Pancreas (tissue), 10 donors: ENCODE results near the gene ARPC4. TPM values are rescaled to one million over a fixed set of nuclear protein-coding genes. Genes with fewer than 3 reads are reported as not detected.
A peak's percentile ranks its signal among the peaks of the same experiment; 100 is the strongest.
"Not testable (repeated sequence)": the region's sequence is repeated elsewhere in the genome, so short reads cannot be mapped to it uniquely, and the experiment has no call there.

Experiments
- ATAC-seq, 4 donors: fragments of 200-7000 bp; cut with Tn5 transposase; one replicate each; pipeline versions ENCODE4 v1.8.0 to v1.9.1; 2020; ENCODE audit warnings: mild to moderate bottlenecking in 4 of 4, moderate library complexity in 4 of 4
- DNase-seq, 6 donors: peaks; one replicate each; pipeline ENCODE4 v3.0.0-alpha.2; 2020
- FAIRE-seq: peaks from 2 replicates; lab custom pipeline; 2012; peaks lifted over from hg19 to GRCh38; lab: Jason Lieb, UNC
- H3K27ac ChIP-seq, 4 donors: fragments of 200-600 bp; sonication (generic); 1 replicate in 3 of 4; 2 replicates in 1 of 4; pipeline versions ENCODE4 v1.5.0 to v1.8.0; 2020
- H3K27me3 ChIP-seq, 4 donors: fragments of 200-600 bp; one replicate each; pipeline ENCODE4 v1.8.0; 2021
- H3K36me3 ChIP-seq, 3 donors: fragments of 200-600 bp; sonication (generic) in 1 of 3; one replicate each; pipeline versions ENCODE4 v1.5.0 to v1.8.0; 2020 to 2021
- H3K4me1 ChIP-seq, 3 donors: fragments of 200-600 bp; one replicate each; pipeline ENCODE4 v1.8.0; 2021
- H3K4me3 ChIP-seq, 4 donors: fragments of 200-600 bp; sonication (generic) in 2 of 4; one replicate each; pipeline versions ENCODE4 v1.5.0 to v1.8.0; 2020 to 2021
- H3K9me3 ChIP-seq, 4 donors: fragments of 200-600 bp; one replicate each; pipeline ENCODE4 v1.8.0; 2021
- CTCF ChIP-seq, 4 donors: fragments of 200-600 bp; sonication (generic) in 3 of 4; IDR thresholded peaks; one replicate each; pipeline versions ENCODE4 v1.5.0 to v1.8.0; 2021; ENCODE audit warnings: antibody characterized with exemption in 4 of 4
- WGBS, 2 donors: extraction: QIAGEN DNeasy Blood & Tissue Kit; methylation state at CpG; one replicate each; pipeline ENCODE4 v1.1.7; 2013; 5-methylcytosine and 5-hydroxymethylcytosine counted together
- intact Hi-C, 3 donors: fragments of 100-400 bp; cut with DNase I; formaldehyde crosslinking; loops; one replicate each; pipeline versions ENCODE4 v1.11.1 to v1.14.2; 2022
- polyA plus RNA-seq, 2 donors: library from polyadenylated mRNA; stranded (reverse); fragments of 200-250 nt; gene quantifications; one replicate each; pipeline ENCODE4 v1.2.3, GENCODE V29; 2013
- total RNA-seq, 6 donors: library from RNA; stranded (reverse); fragmentation: NEBNext Ultra II Directional in 4 of 6; extraction: Animal tissue kit (Norgen Biotek cat#: 25700) in 4 of 6; gene quantifications; one replicate each; pipeline versions ENCODE4 v1.2.1 to v1.2.4, GENCODE V29; 2021 to 2023
- donor health status: healthy with polysubstance abuse.
- donor health status: DM: no; HTN: no; CAD: no; lungs with moderate emphysema.
- donor health status: DM: no; HTN: no; CAD: no.
- donor health status: control.
- donor health status: control.
- donor health status: Bipolar disorder and iron deficiency.
- donor health status: DM: yes; HTN: yes; CAD: no.
- donor health status: DM: no; HTN: no; CAD: no.
- donor health status: DM: no; HTN: no; CAD: no.
- donor health status: DM: yes; HTN: yes; CAD: no.

Gene ARPC4
- total and polyA plus RNA-seq, 8 donors, result 35.0 to 72.6 (median 46.8) TPM

- H3K9me3 ChIP-seq, result no peaks in the 10 kb centered on the region
- peak overlapping the region in 2 of 4 donors; percentile 49 to 72 for H3K27ac ChIP-seq
- no peak for DNase-seq
- no peak for TF ChIP-seq CTCF (IDR thresholded peaks at IDR 0.05)
- WGBS, 2 donors, result 69 to 77% methylated on average over 5 of the region's 5 CpGs
- no peak for ATAC-seq
- no peaks in the 10 kb centered on the region for H3K36me3 ChIP-seq
- FAIRE-seq, result no peak
- no peaks in the 10 kb centered on the region for H3K27me3 ChIP-seq
- intact Hi-C loops, result no loop called here
- peak overlapping the region; percentile 40 to 63 (median 48) for H3K4me3 ChIP-seq
- peaks cover 3 to 9% (median 5%) of the 10 kb centered on the region in 3 donors for H3K4me1 ChIP-seq
These were observed 23.9 kb upstream of the ARPC4 start for GRCh38 chr3:9769012-9769411.

GRCh38 chr3:9769426-9770275 is 23.2 kb upstream of the ARPC4 start, which contains the start of gene CAMK1:
Gene CAMK1 (minus strand): TSS chr3:9769947. CDS start chr3:9767749, 2,198 bp downstream.
- WGBS, 2 donors, result 4 to 5% methylated on average over 41 to 49 of the region's 49 CpGs
- Histone ChIP-seq H3K9me3 (no peaks in the 10 kb centered on the region), H3K4me1 (peaks cover 3 to 9% (median 5%) of the 10 kb centered on the region in 3 donors), H3K27me3 (no peaks in the 10 kb centered on the region), H3K27ac (peak within 1 kb of the TSS; percentile 49 to 77 (median 66)), H3K4me3 (peak within 1 kb of the TSS; percentile 40 to 63 (median 48)), H3K36me3 (no peaks in the 10 kb centered on the region)
- no peak for TF ChIP-seq CTCF (IDR thresholded peaks at IDR 0.05)
- intact Hi-C loops, result no loop called here
- peak; percentile 71 to 92 (median 82) for DNase-seq
- FAIRE-seq, result no peak
- ATAC-seq, result peak; percentile 91 to 97 (median 94)

- intact Hi-C loops, result no loop called here
- FAIRE-seq, result no peak
These were observed 22.5 kb upstream of the ARPC4 start for GRCh38 chr3:9770276-9770812.

GRCh38 chr3:9771007-9771406 is 21.9 kb upstream of the ARPC4 start:
- DNase-seq, H3K36me3 ChIP-seq, FAIRE-seq, ATAC-seq, H3K4me3 ChIP-seq, H3K9me3 ChIP-seq, H3K27me3 ChIP-seq, H3K4me1 ChIP-seq, intact Hi-C loops: not testable (repeated sequence)
- H3K27ac ChIP-seq, result peak overlapping the region in 2 of 4 donors; percentile 72 to 77
- 90% methylated on average over 2 of the region's 2 CpGs for WGBS, 2 donors

More at GRCh38 chr3:9770276-9770812, 22.5 kb upstream of the ARPC4 start:
- Histone ChIP-seq H3K4me1 (peaks cover 3 to 9% (median 5%) of the 10 kb centered on the region in 3 donors), H3K27me3 (no peaks in the 10 kb centered on the region), H3K36me3 (no peaks in the 10 kb centered on the region), H3K4me3 (peak overlapping the region; percentile 40 to 63 (median 48)), H3K9me3 (no peaks in the 10 kb centered on the region), H3K27ac (peak overlapping the region; percentile 49 to 77 (median 66))
- peak; percentile 91 to 98 (median 94) for DNase-seq
- 3 to 4% methylated on average over 15 of the region's 15 CpGs for WGBS, 2 donors
- ATAC-seq, result peak; percentile 64 to 79 (median 69)
- TF ChIP-seq CTCF (IDR thresholded peaks at IDR 0.05), result no peak

GRCh38 chr3:9776896-9777693 is 15.8 kb upstream of the ARPC4 start:
- TF ChIP-seq CTCF (IDR thresholded peaks at IDR 0.05), result no peak
- DNase-seq (no peak), ATAC-seq (no peak), FAIRE-seq (no peak)
- 79 to 80% methylated on average over 5 of the region's 5 CpGs for WGBS, 2 donors
- H3K4me1 ChIP-seq, result no peaks in the 10 kb centered on the region
- no peak overlapping the region for H3K27ac ChIP-seq
- no peaks in the 10 kb centered on the region for H3K9me3 ChIP-seq
- H3K27me3 ChIP-seq, result no peaks in the 10 kb centered on the region
- no peak overlapping the region for H3K4me3 ChIP-seq
- peaks cover 0 to 2% (median 0%) of the 10 kb centered on the region in 3 donors for H3K36me3 ChIP-seq
- intact Hi-C loops, result no loop called here
